ENCODE results near the gene DBX1.

- TF ChIP-seq ZBTB25 (CRISPR knock-in tag; IDR thresholded peaks at IDR 0.05) (no peak), SMAD1 (CRISPR knock-in tag; IDR thresholded peaks at IDR 0.05; ENCODE audit: borderline replicate concordance, low read depth) (no peak), HNF4A (CRISPR knock-in tag; IDR thresholded peaks at IDR 0.05) (no peak), BCL6 (CRISPR knock-in tag; IDR thresholded peaks at IDR 0.05) (no peak), SCMH1 (CRISPR knock-in tag; IDR thresholded peaks at IDR 0.05; ENCODE audit: borderline replicate concordance) (no peak), ARID2 (CRISPR knock-in tag; IDR thresholded peaks at IDR 0.05; ENCODE audit: borderline replicate concordance) (no peak), ZNF124 (CRISPR knock-in tag; IDR thresholded peaks at IDR 0.05) (no peak), SP2 (CRISPR knock-in tag; IDR thresholded peaks at IDR 0.05) (no peak), ZNF138 (CRISPR knock-in tag; IDR thresholded peaks at IDR 0.05; ENCODE audit: low read depth) (no peak)
These were observed 3.9 kb downstream of the DBX1 start for GRCh38 chr11:20156280-20156875.

Measured in HepG2 (cell line).